Tracheal epithelial cell (primary cell): ENCODE data around the gene STOX1. TPM values are rescaled to one million over a fixed set of nuclear protein-coding genes. Genes with fewer than 3 reads are reported as not detected.

Experiments used
- total RNA-seq: library from RNA; depleted of rRNA; stranded (reverse); fragments of >200 nt; gene quantifications from 2 replicates; pipeline ENCODE4 v1.2.1, GENCODE V29; 2014

The STOX1 gene
- total RNA-seq = 0.21 and 0.24 TPM in 2 replicates

DNA sequence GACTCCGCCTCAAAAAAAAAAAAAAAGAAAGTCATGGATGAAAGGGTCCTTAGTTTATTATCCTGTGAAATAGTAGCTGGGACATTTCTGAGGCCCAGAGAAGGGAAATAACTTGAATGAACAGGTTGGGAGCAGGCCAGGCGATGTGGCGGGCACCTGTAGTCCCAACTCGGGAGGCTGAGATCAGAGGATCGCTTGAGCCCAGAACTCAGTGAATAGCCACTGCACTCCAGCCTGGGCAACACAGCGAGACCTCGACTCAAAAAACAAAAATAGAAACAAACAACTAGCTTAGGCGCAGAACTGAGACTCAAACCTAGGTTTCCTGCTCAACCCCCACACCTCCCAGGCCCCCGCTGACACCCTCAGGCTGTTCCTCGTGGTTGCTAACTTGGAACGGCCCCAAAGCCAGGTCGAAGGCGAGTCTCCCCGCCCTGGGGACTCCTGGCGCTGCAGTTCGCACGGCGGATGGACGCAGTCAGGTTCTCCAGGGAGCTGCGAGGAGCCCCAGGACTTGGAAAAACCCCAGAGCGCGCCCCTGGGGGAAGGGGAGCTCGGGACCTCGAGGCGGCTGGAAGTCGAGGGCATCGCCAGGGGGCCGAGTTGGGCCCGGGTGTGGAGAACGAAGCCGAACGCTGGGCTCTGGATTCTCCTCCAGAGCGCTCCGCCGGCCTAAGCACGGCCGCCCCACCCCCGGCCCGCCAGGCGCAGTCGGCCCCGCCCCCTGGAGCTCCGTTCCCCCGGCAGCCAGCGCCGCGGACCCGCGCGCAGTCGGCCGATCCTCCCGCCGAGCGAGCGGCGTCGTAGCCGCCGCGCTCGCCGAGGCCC lies at the start of gene STOX1:
Gene STOX1, plus strand, starts transcription at position 768 of the 828 bp plus-strand sequence. CDS start 93 bp downstream, outside the sequence.

DNA sequence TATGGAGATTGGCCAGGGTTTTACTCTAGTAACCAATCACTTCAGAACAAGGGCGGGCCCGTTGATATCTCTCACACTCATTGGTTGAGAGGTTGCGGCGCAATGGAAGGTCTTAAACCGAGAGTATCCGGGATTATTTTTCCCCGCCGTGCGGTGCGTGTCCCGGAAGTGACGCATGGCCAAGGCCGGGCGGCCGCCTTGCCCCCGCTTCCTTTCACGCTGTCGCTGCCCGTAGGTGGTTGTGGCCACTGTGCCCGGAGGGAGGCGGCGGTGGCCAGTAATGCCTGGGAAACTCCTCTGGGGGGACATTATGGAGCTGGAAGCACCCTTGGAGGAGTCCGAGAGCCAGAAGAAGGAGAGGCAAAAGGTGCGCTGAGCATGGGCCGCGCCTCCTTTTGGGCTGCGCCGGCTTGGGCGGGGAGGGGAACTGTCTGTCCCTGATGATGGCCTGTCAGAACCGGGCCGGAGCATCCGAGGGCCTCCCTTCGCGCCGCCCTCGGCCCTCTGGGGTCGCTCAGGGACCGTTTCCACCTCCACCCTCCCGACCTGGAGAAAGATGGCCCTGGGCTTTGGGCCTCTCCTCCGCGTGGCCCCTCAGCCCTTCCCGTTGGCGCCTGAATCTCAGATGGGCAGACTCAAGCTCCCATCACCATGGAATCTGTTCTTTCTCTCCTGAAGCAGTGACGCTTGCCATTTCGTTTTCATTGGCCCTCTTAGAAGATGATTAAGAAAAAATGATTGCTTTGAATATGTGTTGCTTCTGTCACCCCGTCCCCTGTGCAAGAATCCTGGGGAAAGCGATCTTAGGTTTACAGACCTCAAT lies 74.0 kb downstream of the STOX1 start, which contains the start of gene DDX50:
Gene DDX50, plus strand, starts transcription at position 211 of the 823 bp plus-strand sequence. Its CDS starts 70 bp downstream, at position 281.

Other genes with a start within 250 kb of the STOX1 start
- 15.2 and 23.7 TPM in 2 replicates for gene CCAR1, start 106.3 kb upstream of the STOX1 start, total RNA-seq
- 54.5 and 78.9 TPM in 2 replicates for gene DDX50, start 73.8 kb downstream of the STOX1 start, total RNA-seq
- 159 and 170 TPM in 2 replicates for gene DDX21, start 128.6 kb downstream of the STOX1 start, total RNA-seq
- 19.0 and 27.7 TPM in 2 replicates for gene KIFBP, start 161.3 kb downstream of the STOX1 start, total RNA-seq